Measurements from ENCODE around the gene JOSD2.

Gene JOSD2

DNA sequence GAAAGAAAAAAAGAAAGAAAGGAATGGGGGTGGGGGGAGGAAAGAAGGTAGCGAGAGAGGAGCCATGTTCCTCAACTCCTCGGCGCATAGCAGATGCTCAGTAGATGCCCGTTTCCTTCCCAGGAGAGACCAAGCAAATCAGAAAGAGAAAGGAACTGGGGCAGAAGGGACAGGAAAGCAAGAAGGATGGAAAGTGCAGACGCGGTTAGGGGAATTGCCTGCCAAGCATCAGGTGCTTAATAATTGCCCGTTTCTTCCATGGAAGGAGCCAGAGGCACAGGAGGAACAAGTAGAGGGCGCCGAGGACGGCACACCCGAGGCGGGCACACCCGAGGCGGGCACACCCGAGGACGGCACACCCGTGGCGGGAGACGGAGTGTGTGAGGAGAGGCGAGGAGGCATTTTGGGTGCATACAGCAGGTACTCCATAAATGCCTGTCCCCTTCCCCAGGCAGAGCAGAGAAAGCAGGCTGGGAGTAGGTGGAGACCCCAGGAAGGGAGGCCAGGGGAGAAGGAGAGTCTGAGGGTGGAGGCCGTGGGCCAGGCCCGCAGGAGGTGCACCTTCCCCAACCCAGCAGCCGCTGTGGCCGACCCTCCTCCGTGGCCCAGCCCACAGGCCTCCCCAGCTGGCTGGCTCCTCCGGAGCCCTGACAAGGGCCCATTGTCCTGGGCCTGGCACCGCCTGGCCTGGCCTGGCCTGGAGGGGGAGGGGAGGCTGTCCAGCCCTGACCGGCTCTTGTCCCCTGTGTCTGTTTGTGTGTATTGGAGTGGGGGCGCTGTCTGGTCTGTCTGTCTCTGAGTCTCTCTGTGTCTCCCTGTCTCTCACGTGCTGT is 14.6 kb downstream of the JOSD2 start:
- no peak for DNase-seq (ENCODE audit: low read depth in 2 of 2)

DNA sequence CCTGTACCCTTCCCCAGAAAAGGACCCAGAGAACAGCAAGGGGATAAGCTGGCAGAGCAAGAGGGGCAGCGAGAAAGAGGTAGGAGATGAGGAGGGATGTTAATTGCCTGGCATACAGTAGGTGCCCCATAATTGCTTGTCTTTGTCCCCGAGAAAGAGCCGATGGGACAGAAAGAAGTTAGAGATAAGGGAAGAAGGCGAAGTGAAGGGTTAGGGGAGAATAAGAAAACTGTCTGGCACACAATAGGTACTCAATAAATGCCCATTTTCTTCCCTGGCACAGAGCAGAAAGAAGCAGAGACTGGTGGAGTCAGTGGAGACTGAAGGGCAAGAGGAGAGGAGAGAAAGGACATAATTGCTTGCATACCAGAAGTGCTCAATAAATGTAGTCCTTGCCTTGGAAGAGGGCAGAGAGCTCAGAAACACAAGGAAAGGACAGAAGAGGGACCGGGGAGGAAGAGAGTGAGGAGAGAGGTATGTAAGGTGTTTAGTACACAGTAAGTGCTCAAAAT is 15.9 kb downstream of the JOSD2 start:
- DNase-seq (ENCODE audit: low read depth in 2 of 2), result no peak

DNA sequence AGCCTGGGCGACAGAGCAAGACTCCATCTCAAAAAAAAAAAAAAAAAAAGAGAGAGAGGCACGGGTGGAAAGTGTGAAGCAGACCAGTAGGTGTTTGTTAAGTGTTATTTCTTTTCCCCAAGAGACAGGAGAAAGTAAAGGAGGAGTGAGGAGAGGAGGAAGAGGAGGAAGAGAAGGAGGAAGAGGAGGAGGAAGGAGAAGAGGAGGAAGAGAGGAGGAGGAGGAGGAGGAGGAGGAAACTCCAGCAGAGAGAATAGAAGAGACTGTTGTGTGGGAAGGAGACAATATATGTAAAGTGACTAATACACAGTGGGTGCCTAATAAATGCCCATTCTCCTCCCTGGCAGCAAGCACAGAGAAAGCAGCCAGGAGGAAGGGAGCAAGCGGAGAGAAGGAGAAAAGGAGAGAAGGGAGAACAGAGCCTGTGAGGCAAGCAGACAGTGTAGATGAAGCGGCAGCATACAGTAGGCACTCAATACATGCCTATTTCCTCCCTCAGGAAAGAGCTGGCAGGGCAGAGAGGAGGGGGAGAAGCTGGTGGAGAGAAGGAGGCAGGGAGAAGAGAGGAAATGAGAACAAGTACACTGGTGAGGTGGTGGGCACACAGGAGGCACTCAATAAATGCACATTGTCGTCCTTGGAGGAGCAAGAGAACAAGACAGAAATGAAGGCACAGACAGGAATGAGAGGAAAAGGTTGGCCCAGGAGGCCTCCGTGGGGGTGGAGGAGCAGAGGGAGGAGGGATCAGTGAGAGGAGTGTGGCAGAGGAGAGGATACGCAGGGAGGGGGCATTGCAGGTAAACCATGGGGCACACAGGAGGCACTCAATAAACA is 16.6 kb downstream of the JOSD2 start:
- DNase-seq (ENCODE audit: low read depth in 2 of 2), result no peak

DNA sequence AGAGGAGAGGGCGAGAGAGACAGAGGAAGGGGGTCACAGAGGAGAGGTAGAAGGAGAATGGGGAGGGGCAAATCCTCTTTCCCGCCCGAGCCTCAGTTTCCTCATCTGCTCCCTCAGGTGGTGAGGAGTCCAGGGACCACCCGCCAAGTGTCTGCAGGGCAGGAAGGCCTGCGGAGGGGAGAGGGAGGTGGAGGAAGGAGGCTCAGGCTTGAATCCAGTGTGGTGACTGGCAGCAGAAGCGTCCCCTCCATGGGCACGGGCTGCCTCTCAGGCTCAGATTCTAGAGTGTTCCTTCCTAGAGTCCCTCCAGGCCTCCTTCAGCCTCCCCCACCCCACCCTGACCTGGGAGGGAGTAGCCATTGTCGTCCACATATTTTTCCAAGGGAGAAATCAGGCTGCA is 17.8 kb downstream of the JOSD2 start:
- no peak for DNase-seq (ENCODE audit: low read depth in 2 of 2)

- DNase-seq (ENCODE audit: low read depth in 2 of 2), result peak; percentile 11 to 32
Measured at GRCh38 chr19:50492303-50493052, 18.5 kb downstream of the JOSD2 start.

GRCh38 chr19:50490991-50491472 is 20.0 kb downstream of the JOSD2 start:
- DNase-seq (ENCODE audit: low read depth in 2 of 2), result no peak

GRCh38 chr19:50490411-50490811 is 20.6 kb downstream of the JOSD2 start:
- no peak for DNase-seq (ENCODE audit: low read depth in 2 of 2)

GRCh38 chr19:50489461-50490011 is 21.5 kb downstream of the JOSD2 start:
- no peak for DNase-seq (ENCODE audit: low read depth in 2 of 2)

GRCh38 chr19:50488389-50489194 is 22.4 kb downstream of the JOSD2 start:
- no peak for DNase-seq (ENCODE audit: low read depth in 2 of 2)

- peak; percentile 21 to 43 for DNase-seq (ENCODE audit: low read depth in 2 of 2)
Measured at GRCh38 chr19:50486823-50487515, 24.0 kb downstream of the JOSD2 start.

- no peak for DNase-seq (ENCODE audit: low read depth in 2 of 2)
Measured at GRCh38 chr19:50485284-50485955, 25.6 kb downstream of the JOSD2 start.

DNA sequence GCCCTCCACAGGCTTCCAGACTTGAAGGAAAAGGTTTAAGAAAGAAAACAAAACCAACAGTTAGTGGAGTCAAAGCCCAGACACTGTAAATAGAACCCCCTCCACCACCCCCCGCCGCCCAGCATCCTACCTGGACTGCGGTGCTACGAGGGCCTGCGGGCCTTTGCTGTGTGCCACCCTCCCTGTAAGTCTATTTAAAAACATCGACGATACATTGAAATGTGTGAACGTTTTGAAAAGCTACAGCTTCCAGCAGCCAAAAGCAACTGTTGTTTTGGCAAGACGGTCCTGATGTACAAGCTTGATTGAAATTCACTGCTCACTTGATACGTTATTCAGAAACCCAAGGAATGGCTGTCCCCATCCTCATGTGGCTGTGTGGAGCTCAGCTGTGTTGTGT is 28.1 kb downstream of the JOSD2 start:
- no peak for DNase-seq (ENCODE audit: low read depth in 2 of 2)

DNA sequence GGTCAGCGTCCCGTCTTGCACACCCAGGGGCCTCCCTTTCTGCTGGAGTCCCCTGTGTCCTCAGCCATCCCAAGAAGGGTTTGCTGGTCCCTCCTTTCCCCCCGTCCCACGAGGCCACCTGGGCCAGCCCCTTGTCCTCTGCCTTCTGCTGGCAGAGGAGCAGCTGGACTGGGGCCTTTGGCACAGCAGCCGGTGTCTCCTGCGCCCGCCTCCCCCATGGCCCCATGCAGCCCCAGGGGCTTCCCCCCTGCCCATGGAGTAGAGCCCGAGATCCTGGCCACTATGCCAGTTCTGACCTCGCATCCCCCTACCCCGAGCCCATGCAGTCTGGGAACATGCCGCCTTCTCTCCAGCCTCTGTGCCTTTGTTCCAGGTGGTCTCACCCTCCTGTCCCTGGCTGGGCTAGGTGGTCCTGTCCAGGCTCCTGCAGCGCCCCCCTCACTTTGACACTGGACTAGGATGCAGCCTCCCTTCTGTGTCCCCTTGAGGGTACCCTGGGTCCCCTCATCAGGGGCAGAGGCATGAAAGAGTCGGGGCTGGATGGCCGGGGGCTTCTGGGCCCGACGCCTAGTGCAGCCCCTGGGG is 28.6 kb downstream of the JOSD2 start:
- DNase-seq (ENCODE audit: low read depth in 2 of 2), result no peak

GRCh38 chr19:50481351-50482149 is 29.4 kb downstream of the JOSD2 start:
- no peak for DNase-seq (ENCODE audit: low read depth in 2 of 2)

DNA sequence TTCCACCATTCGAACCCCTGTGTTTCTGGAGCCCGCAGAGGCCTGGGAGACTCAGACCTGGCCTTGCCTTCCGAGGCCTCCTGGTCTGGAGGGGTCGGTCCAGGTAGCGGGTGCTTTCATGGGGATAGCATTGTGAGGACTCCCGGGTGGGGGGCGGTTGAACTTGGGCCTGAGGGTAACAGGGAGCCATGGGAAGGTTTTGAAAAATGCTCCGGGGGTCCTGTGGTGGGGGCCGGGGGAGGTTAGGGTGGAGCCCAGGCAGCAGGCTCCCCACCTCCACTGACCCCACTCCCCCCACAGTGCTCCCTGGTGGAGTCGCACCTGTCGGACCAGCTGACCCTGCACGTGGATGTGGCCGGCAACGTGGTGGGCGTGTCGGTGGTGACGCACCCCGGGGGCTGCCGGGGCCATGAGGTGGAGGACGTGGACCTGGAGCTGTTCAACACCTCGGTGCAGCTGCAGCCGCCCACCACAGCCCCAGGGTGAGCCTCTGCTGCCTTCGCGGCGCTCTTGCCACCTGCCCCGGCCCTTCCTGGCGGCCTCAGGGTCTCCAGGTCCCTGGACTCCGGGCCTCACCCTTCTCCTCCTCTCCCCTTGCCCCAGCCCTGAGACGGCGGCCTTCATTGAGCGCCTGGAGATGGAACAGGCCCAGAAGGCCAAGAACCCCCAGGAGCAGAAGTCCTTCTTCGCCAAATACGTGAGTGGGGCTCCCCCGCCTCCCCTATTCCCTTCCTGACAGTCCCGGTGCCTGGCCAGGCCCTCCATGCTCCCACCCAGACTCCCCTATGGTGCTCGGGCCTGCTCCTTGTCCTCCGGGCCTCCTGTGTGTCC is 30.5 kb downstream of the JOSD2 start:
- no peak for DNase-seq (ENCODE audit: low read depth in 2 of 2)

- DNase-seq (ENCODE audit: low read depth in 2 of 2), result no peak
Measured at GRCh38 chr19:50479761-50480251, 31.2 kb downstream of the JOSD2 start.
